Esophagus mucosa (tissue), 1 donor: ENCODE data around the gene GAP43. TPM values are rescaled to one million over a fixed set of nuclear protein-coding genes. Genes with fewer than 3 reads are reported as not detected.

ENCODE experiments used
- ATAC-seq: fragments of 200-7000 bp; cut with Tn5 transposase; one replicate; pipeline ENCODE4 v1.9.1; 2020
- total RNA-seq: library from RNA; stranded (reverse); gene quantifications from one replicate; pipeline ENCODE4 v1.2.4, GENCODE V29; 2023
- donor health status: DM: yes; HTN: yes; CAD: no.

GAP43 gene
- total RNA-seq, result not detected

- ATAC-seq, result no peak
These were observed at the start of gene GAP43 for GRCh38 chr3:115623044-115623868. Gene GAP43, plus strand, starts transcription at chr3:115623510. Its CDS starts 180 bp downstream, at chr3:115623690.

GRCh38 chr3:115576325-115576875 lies 46.9 kb upstream of the GAP43 start:
- ATAC-seq, result no peak

GRCh38 chr3:115577000-115577399 lies 46.3 kb upstream of the GAP43 start:
- ATAC-seq, result no peak

GRCh38 chr3:115578331-115578730 lies 45.0 kb upstream of the GAP43 start:
- ATAC-seq, result no peak

GRCh38 chr3:115580566-115580965 lies 42.7 kb upstream of the GAP43 start:
- no peak for ATAC-seq

- ATAC-seq, result no peak
These were observed 41.8 kb upstream of the GAP43 start for GRCh38 chr3:115581362-115582135.

GRCh38 chr3:115588201-115589115 lies 34.9 kb upstream of the GAP43 start:
- no peak for ATAC-seq

- ATAC-seq, result no peak
These were observed 32.4 kb upstream of the GAP43 start for GRCh38 chr3:115590873-115591272.

GRCh38 chr3:115595611-115596275 lies 27.6 kb upstream of the GAP43 start:
- ATAC-seq, result no peak

GRCh38 chr3:115598216-115598615 lies 25.1 kb upstream of the GAP43 start:
- ATAC-seq, result no peak

GRCh38 chr3:115602194-115602593 lies 21.1 kb upstream of the GAP43 start:
- no peak for ATAC-seq

- no peak for ATAC-seq
These were observed 11.7 kb upstream of the GAP43 start for GRCh38 chr3:115611630-115612029.

- no peak for ATAC-seq
These were observed 8.1 kb upstream of the GAP43 start for GRCh38 chr3:115615001-115615814.

- ATAC-seq, result no peak
These were observed 6.8 kb upstream of the GAP43 start for GRCh38 chr3:115616461-115616860.

GRCh38 chr3:115617591-115617990 lies 5.7 kb upstream of the GAP43 start:
- ATAC-seq, result no peak

GRCh38 chr3:115624029-115624741 lies 875 bp downstream of the GAP43 start:
- no peak for ATAC-seq

GRCh38 chr3:115624901-115625300 lies 1.6 kb downstream of the GAP43 start:
- no peak for ATAC-seq

GRCh38 chr3:115626006-115626409 lies 2.7 kb downstream of the GAP43 start:
- no peak for ATAC-seq

- no peak for ATAC-seq
These were observed 3.4 kb downstream of the GAP43 start for GRCh38 chr3:115626721-115627120.
